IMR-90 (cell line): ENCODE results near the gene XCR1. TPM values are rescaled to one million over a fixed set of nuclear protein-coding genes. Genes with fewer than 3 reads are reported as not detected.

ENCODE experiments used
- ATAC-seq: fragments of 200-7000 bp; cut with Tn5 transposase; 2 replicates; pipeline ENCODE4 v1.9.1; 2020; ENCODE audit warnings: low read depth, mild to moderate bottlenecking, moderate library complexity
- BruUV-seq: library from RNA; stranded (reverse); fragments of 400-500 nt; replicated peaks from 2 replicates; lab custom pipeline; 2021; lab: Mats Ljungman, UMichigan
- CTCF ChIA-PET: fragments of 300-600 bp; formaldehyde crosslinking; extraction: SDS; loops from one replicate; lab custom pipeline; 2021; ENCODE audit warnings: antibody characterized with exemption; lab: Yijun Ruan, JAX
- POLR2A ChIA-PET: fragments of 300-600 bp; sonication (Branson Sonifier 250); formaldehyde crosslinking; loops from one replicate; lab custom pipeline; 2022; ENCODE audit warnings: antibody characterized with exemption; ENCODE audit not compliant: unreplicated experiment; lab: Charles Lee
- DNase-seq: peaks from one replicate; pipeline ENCODE4 v3.0.0; 2013
- H2AFZ ChIP-seq: replicated peaks from 2 replicates; pipeline ENCODE3; 2013; ENCODE audit warnings: low read length, mild to moderate bottlenecking; ENCODE audit not compliant: poor library complexity
- H2AK5ac ChIP-seq: 2 replicates; pipeline ENCODE4 v1.6.1; 2013; ENCODE audit warnings: low read depth, low read length, inconsistent platforms
- H2AK9ac ChIP-seq: replicated peaks from 2 replicates; pipeline ENCODE3; 2013; ENCODE audit warnings: mild to moderate bottlenecking, low read depth, low read length, moderate library complexity; ENCODE audit not compliant: poor library complexity
- H2BK120ac ChIP-seq: 2 replicates; pipeline ENCODE4 v1.6.1; 2013; ENCODE audit warnings: low read depth, low read length, inconsistent platforms
- H2BK15ac ChIP-seq: 3 replicates; pipeline ENCODE4 v1.6.1; 2013; ENCODE audit warnings: low read depth, low read length, inconsistent platforms
- H2BK20ac ChIP-seq: 2 replicates; pipeline ENCODE4 v1.6.1; 2013; ENCODE audit warnings: low read depth, mild to moderate bottlenecking, inconsistent platforms, low read length, moderate library complexity
- H2BK5ac ChIP-seq: 2 replicates; pipeline ENCODE4 v1.6.1; 2013; ENCODE audit warnings: mild to moderate bottlenecking, low read depth, low read length, inconsistent platforms; ENCODE audit not compliant: poor library complexity, severe bottlenecking
- H3K14ac ChIP-seq: replicated peaks from 2 replicates; pipeline ENCODE4 v1.6.1; 2013; ENCODE audit warnings: low read depth, low read length, inconsistent platforms
- H3K18ac ChIP-seq: 2 replicates; pipeline ENCODE4 v1.6.1; 2013; ENCODE audit warnings: low read depth, low read length, control low read depth
- H3K23ac ChIP-seq: 2 replicates; pipeline ENCODE4 v1.6.1; 2013; ENCODE audit warnings: low read depth, low read length, inconsistent platforms
- H3K27ac ChIP-seq: 2 replicates; pipeline ENCODE4 v1.5.1; 2013; ENCODE audit warnings: mild to moderate bottlenecking, control low read depth, low read length; ENCODE audit not compliant: insufficient read depth
- H3K27me3 ChIP-seq: 2 replicates; pipeline ENCODE4 v1.6.1; 2013; ENCODE audit warnings: low read length; ENCODE audit not compliant: control insufficient read depth, insufficient read depth
- H3K36me3 ChIP-seq: 2 replicates; pipeline ENCODE4 v1.6.1; 2013; ENCODE audit warnings: low read length, mixed read lengths; ENCODE audit not compliant: control insufficient read depth, insufficient read depth
- H3K4ac ChIP-seq: 2 replicates; pipeline ENCODE4 v1.6.1; 2013; ENCODE audit warnings: low read depth, low read length, inconsistent platforms
- H3K4me1 ChIP-seq: 2 replicates; pipeline ENCODE4 v1.6.1; 2013; ENCODE audit warnings: low read length, mixed read lengths; ENCODE audit not compliant: control insufficient read depth, insufficient read depth
- H3K4me2 ChIP-seq: 2 replicates; pipeline ENCODE4 v1.6.1; 2013; ENCODE audit warnings: low read depth, mild to moderate bottlenecking, control low read depth, low read length, moderate library complexity
- H3K4me3 ChIP-seq: 2 replicates; pipeline ENCODE4 v1.5.1; 2013; ENCODE audit warnings: low read depth, mild to moderate bottlenecking, control low read depth, low read length, moderate library complexity; ENCODE audit not compliant: insufficient read depth
- H3K56ac ChIP-seq: 2 replicates; pipeline ENCODE4 v1.6.1; 2013; ENCODE audit warnings: low read length, inconsistent platforms; ENCODE audit not compliant: insufficient read depth; ENCODE audit errors: extremely low read depth
- H3K79me1 ChIP-seq, 2 experiments: 2 replicates each; pipeline ENCODE4 v1.6.1; 2013; ENCODE audit warnings: low read length in 2 of 2, inconsistent platforms in 1 of 2, low read depth in 1 of 2
- H3K9ac ChIP-seq: 2 replicates; pipeline ENCODE4 v1.6.1; 2013; ENCODE audit warnings: low read depth, low read length, control low read depth
- H3K9me1 ChIP-seq: 2 replicates; pipeline ENCODE4 v1.6.1; 2013; ENCODE audit warnings: low read length, inconsistent platforms; ENCODE audit not compliant: insufficient read depth
- H3K9me3 ChIP-seq: 2 replicates; pipeline ENCODE4 v1.6.1; 2013; ENCODE audit warnings: low read length; ENCODE audit not compliant: control insufficient read depth, insufficient read depth
- H4K20me1 ChIP-seq: 2 replicates; pipeline ENCODE4 v1.6.1; 2013; ENCODE audit warnings: low read length, inconsistent platforms; ENCODE audit not compliant: insufficient read depth
- H4K5ac ChIP-seq: 2 replicates; pipeline ENCODE4 v1.6.1; 2013; ENCODE audit warnings: mild to moderate bottlenecking, low read depth, low read length, control low read depth
- H4K8ac ChIP-seq, 2 experiments: 2 replicates each; pipeline ENCODE4 v1.6.1; 2013; ENCODE audit warnings: low read depth in 2 of 2, low read length in 2 of 2, control low read depth in 1 of 2, inconsistent platforms in 1 of 2
- H4K91ac ChIP-seq: 2 replicates; pipeline ENCODE4 v1.6.1; 2013; ENCODE audit warnings: low read depth, low read length, inconsistent platforms; ENCODE audit not compliant: insufficient read depth
- BHLHE40 ChIP-seq: fragments of 150-350 bp; IDR thresholded peaks from 2 replicates; pipeline ENCODE4 v1.6.1; 2016; ENCODE audit warnings: mild to moderate bottlenecking, low read depth, low read length
- CHD1 ChIP-seq: IDR thresholded peaks from 2 replicates; pipeline ENCODE4 v1.6.1; 2012; ENCODE audit warnings: low read depth, low read length, improper control_type of control experiment
- MAZ ChIP-seq: IDR thresholded peaks from 2 replicates; pipeline ENCODE4 v1.6.1; 2012; ENCODE audit warnings: low read depth, mild to moderate bottlenecking, low read length, improper control_type of control experiment, moderate library complexity, borderline replicate concordance
- SMC3 ChIP-seq: fragments of 150-350 bp; IDR thresholded peaks from 2 replicates; pipeline ENCODE4 v1.6.1; 2016; ENCODE audit warnings: low read depth, mild to moderate bottlenecking, antibody characterized with exemption, low read length, moderate library complexity
- WGBS, 2 experiments: methylation state at CpG; one replicate each; pipeline versions ENCODE4 v1.1.5 to v1.1.7; 2013; ENCODE audit warnings: missing lambda C conversion rate in 2 of 2; ENCODE audit not compliant: insufficient read length in 1 of 2; ENCODE audit errors: extremely low coverage in 2 of 2; 5-methylcytosine and 5-hydroxymethylcytosine counted together
- dilution Hi-C: fragments of 300-500 bp; cut with HindIII; formaldehyde crosslinking; loops from one replicate; pipeline ENCODE4 v1.14.3; 2018; ENCODE audit warnings: low sequenced_read_pairs; ENCODE audit not compliant: unreplicated experiment
- in situ Hi-C: fragments of 300-500 bp; cut with MboI; formaldehyde crosslinking; loops from 3 replicates; pipeline ENCODE4 v1.14.3; 2019; ENCODE audit warnings: low sequenced_read_pairs, inconsistent platforms, mixed read lengths
- intact Hi-C: fragments of 100-400 bp; cut with micrococcal nuclease; formaldehyde crosslinking; loops from 2 replicates; pipeline ENCODE4 v1.10.0; 2022
- polyA plus RNA-seq, 3 experiments: library from polyadenylated mRNA; depleted of rRNA; stranded (reverse); fragments of >200 nt; gene quantifications; 2 replicates each; pipeline ENCODE4 v1.2.3, GENCODE V29; 2012; ENCODE audit warnings: low replicate concordance in 1 of 3
- total RNA-seq: library from RNA; depleted of rRNA; stranded (reverse); fragments of >200 nt; gene quantifications from 2 replicates; pipeline ENCODE4 v1.2.3, GENCODE V29; 2012
- TF ChIP-seq, protein P1 (sequence below): conservative IDR thresholded peaks from 2 replicates; pipeline ENCODE4 v1.5.1; 2012; ENCODE audit warnings: mild to moderate bottlenecking, low read depth, low read length, improper control_type of control experiment

XCR1 gene
- total and polyA plus RNA-seq, 2 of the 4 experiments (the other 2 are of a cell fraction): not detected

DNA sequence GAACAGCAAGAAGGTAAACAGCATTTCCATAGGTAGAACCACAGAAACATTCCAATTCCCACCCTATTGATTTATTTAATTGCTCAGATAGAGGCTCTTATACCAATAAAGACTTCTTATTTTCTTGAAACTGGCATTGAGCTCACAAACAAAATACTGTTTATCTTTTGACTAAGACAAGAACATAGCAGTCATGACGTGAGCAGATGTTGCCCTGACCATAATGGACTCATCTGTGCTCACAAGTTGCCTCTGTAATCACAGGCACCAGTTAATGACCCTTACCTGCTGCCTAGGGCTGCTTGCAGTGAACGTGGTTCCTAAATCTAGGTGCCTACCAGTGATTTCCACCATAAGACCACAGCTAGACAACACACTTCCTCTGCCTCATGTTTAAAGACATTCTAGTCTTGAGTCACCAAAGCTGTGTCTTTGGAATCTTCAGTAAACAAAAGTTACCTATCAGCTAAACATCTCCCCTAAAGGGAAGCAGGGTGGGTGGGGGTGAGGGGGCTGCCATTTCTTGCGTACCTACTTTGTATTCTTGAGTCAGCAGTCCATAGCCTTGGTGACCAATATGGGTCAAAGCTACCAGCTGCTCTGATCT lies 33.8 kb downstream of the XCR1 start (continued):
- no peak for TF ChIP-seq BHLHE40

DNA sequence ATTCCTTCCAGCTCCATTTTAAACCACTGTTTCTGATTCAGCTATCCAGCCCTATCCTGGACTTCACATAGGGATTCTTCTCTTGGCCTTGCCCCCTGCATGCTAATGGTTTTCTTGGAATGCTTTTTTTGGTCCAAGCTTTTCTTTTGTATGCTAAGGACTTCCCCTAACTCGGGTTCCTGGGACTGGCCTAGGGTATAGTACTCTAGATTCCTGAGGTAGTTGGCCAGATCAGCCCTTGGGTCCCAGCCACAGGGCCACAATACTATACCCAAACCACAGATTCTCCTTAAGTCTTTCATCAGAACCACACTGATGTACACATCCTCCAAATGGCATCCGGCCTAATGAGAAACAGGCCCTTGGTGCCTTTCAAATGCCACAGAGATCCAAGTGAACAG lies 34.5 kb downstream of the XCR1 start:
- Histone ChIP-seq H4K8ac (peak overlapping the region in 1 of 2 experiments; percentile 54; a peak in 2 of 4 replicates), H2BK5ac (peak overlapping the region; percentile 61), H3K9ac (no peak overlapping the region), H3K14ac (0 out of 2 replicates have a peak overlapping the region, but pooled peaks have one; percentile 31), H2BK120ac (peak overlapping the region; percentile 62), H3K4me2 (no peak overlapping the region), H3K36me3 (no peaks in the 10 kb centered on the region), H4K5ac (no peak overlapping the region), H2AFZ (no peak overlapping the region), H2BK20ac (peak overlapping the region; percentile 27; the same call in 1 of the 2 replicates), H3K18ac (peak overlapping the region; percentile 11; the same call in 1 of the 2 replicates), H2AK5ac (peak overlapping the region; percentile 77), H3K9me3 (no peaks in the 10 kb centered on the region), H3K56ac (no peak overlapping the region), H4K91ac (peak overlapping the region; percentile 4; the same call in 1 of the 2 replicates), H2AK9ac (no peak overlapping the region), H3K27ac (peak overlapping the region; percentile 1; the same call in 1 of the 2 replicates), H2BK15ac (peak overlapping the region; percentile 24; the same call in 1 of the 3 replicates), H3K4ac (peak overlapping the region; percentile 58), H3K23ac (peak overlapping the region; percentile 53; the same call in 1 of the 2 replicates), H3K79me1 (peaks cover 17 to 69% of the 10 kb centered on the region in 2 experiments), H3K9me1 (peaks cover 39% of the 10 kb centered on the region), H3K4me1 (peaks cover 25% of the 10 kb centered on the region), H3K27me3 (no peaks in the 10 kb centered on the region), H3K4me3 (no peak overlapping the region), H4K20me1 (no peaks in the 10 kb centered on the region)
- no peak for TF ChIP-seq SMC3
- no peak for TF ChIP-seq BHLHE40
- no peak for TF ChIP-seq CHD1
- TF ChIP-seq MAZ: no peak
- TF ChIP-seq, protein P1, sequence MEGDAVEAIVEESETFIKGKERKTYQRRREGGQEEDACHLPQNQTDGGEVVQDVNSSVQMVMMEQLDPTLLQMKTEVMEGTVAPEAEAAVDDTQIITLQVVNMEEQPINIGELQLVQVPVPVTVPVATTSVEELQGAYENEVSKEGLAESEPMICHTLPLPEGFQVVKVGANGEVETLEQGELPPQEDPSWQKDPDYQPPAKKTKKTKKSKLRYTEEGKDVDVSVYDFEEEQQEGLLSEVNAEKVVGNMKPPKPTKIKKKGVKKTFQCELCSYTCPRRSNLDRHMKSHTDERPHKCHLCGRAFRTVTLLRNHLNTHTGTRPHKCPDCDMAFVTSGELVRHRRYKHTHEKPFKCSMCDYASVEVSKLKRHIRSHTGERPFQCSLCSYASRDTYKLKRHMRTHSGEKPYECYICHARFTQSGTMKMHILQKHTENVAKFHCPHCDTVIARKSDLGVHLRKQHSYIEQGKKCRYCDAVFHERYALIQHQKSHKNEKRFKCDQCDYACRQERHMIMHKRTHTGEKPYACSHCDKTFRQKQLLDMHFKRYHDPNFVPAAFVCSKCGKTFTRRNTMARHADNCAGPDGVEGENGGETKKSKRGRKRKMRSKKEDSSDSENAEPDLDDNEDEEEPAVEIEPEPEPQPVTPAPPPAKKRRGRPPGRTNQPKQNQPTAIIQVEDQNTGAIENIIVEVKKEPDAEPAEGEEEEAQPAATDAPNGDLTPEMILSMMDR: no peak
- ChIA-PET POLR2A (no interaction called here), CTCF (no interaction called here)
- no CpG with 5 or more reads among the region's 2 CpGs for WGBS, 2 experiments
- dilution Hi-C loops (no loop called here), in situ Hi-C loops (no loop called here), intact Hi-C loops (no loop called here)
- DNase-seq (peak; percentile 63), ATAC-seq (0 out of 2 replicates have a peak, but pooled peaks have one; percentile 2)
- BruUV-seq: no TSS peak
